Raji (cell line): ENCODE results near the gene PCDH9.

ENCODE experiments used
- POLR2A ChIP-seq: IDR thresholded peaks from 2 replicates; pipeline ENCODE4 v1.6.1; 2011; ENCODE audit warnings: low read depth, low read length, control low read depth; ENCODE audit not compliant: insufficient read depth

Gene PCDH9

DNA sequence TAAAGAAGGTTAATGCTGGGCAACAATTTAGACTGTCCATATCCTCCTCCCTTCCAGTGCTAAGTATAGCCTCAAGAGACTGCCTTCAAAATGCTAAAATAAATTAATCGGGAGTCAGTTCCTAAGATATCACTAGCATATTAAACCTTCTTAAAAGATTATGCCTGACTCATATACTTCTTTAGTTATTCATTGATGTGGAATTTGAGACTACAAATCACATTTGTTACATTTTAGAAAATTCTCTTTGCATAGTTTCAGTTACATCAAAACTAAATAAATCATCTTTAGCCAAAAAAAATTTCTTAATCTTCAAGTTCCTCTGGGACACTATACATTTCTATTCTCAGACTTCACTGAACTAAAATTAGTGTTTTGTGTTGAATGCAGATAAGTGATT lies 769.1 kb downstream of the PCDH9 start:
- no peak for TF ChIP-seq POLR2A

DNA sequence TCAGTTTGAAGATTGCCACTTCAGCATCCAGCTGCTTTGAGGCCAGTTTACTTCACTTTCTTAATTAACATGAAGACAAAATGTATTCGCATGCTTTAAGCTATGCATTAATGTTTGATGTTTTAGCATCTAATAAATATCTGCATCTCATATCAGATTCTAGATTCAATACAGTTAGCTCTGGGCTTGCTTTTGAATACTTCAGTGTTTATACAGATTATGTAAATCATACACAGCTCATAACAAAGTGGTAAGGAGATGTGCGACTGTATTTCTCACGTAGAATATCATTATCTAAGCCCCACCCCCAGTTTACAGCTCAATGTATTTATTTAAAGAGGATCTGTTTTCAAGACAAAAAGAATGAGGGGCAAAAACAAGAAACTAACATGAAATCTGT lies 770.5 kb downstream of the PCDH9 start:
- no peak for TF ChIP-seq POLR2A

DNA sequence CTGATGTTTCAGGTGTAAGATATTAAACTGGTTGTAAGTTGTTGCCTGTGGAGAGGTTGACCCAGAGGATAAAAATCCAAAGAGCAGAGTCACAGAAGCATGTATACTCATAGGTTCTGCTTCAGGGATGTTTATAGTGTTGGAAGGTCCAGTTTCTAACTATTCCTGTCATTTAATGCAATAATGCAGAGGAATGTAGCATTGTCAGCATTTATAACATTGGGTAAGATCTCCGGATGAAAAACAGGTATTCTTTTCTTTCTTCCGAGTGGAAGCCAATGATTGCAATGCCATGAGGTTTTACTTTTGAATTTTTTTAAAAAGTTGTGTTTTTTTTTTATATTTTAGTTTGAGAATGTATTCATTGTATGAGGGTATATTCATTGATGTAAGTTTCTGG lies 771.0 kb downstream of the PCDH9 start:
- no peak for TF ChIP-seq POLR2A

DNA sequence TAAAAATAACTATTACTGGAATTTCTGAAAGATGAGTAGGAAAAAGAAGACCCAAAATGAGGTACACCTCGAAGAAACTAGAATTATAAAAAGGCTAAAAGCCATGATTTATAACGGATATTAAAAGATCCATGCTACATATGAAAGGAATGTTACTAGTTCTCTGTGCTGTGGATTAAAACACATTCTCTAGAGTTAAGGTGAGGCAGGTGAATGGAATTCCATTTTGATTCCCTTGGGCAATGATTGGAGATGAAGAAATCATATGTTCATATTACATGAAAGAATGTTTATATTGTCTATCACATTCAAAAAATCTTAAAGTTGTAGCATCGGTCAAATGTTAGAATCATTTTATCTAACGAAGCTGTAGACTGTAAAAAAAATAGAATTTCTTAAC lies 783.7 kb downstream of the PCDH9 start:
- no peak for TF ChIP-seq POLR2A

DNA sequence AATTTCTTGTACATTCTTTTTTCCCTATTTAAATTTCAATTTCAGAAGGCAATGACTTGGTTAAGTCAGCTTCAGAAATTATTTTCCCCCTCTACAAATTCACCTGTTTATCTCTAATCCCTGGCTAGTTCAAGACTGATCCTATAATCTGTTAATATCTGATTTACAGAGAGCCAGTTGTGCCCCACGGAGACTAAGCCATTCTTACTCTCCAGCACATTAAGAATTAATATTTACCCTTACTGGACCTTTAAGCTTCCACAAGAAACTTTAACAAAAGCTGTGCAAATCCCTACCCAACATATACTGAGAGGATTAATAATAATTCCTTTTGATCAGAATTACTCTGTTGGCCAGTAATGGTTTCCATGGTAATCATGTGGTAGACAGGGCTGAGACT lies 786.2 kb downstream of the PCDH9 start:
- TF ChIP-seq POLR2A = no peak

DNA sequence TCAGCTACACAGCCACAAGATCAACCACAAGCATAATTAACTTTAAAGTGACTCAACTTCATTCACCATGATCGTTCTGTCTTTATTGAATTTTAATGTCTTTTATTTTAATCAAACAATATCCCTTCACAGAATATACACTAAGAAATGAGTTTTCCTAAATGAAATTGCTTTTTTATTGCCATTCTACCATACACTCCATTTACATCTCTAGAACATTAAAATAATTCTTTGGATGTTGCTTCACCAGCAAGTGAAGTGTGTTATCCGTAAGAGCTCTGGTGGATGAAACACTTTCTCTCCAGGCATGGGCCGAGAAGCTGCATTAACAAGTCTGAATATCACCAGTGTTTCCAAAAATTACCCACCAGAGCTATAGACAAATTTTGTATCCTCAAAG lies 789.2 kb downstream of the PCDH9 start:
- no peak for TF ChIP-seq POLR2A

DNA sequence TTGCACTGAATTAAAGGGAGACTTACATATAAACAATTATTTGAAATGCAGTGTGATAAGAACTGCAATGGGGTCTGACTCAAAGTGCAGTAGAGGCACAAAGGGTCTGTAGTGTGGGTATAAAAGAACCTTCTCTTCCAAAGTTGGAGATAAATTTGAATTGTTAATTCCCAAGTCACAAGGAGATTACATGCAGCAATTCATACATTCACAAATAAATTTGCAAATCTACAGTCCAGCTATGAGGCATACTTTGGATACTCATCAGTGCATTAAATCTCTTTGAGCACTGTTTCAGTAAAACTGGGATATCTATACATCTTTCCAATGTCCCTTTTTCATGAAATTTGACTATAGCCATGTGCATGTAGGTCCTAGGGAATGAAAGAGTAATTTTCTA lies 799.4 kb downstream of the PCDH9 start:
- no peak for TF ChIP-seq POLR2A

DNA sequence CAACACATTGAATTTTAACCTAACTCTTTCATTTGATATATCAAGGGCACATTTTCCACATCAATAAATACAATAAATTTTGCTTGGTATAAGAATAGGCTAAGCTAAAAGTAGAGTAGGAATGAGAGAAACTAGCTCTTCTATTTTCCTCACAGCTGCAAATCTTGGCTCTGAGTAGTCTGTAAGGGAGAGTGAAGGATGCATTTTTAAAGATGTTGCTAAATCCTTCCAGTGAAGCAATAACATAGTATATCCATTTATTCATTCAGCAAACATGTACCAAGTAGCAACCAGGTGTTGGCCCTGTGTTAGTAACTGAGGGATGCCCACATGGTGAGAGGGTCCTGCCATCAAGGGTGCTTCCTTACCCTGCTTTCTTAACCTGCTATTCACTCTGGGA lies 799.9 kb downstream of the PCDH9 start:
- no peak for TF ChIP-seq POLR2A

DNA sequence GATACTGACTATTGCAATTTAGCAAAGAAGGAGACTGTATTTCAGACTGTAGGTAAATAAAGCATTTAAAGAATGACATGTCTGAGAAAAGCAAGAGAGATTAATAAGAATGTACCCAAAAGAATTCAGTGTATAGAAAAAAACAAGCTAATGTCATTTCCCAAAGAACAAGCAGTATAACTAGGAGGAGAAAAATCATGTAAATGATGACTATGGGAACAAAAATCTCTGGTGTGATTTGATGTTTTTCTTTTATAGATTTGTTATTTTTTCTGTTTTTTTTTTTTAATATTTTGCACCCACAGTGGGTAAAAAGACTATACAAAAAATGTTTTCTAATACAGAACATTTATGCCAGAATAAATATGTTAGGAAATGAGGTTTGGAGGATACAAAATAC lies 801.0 kb downstream of the PCDH9 start:
- no peak for TF ChIP-seq POLR2A

DNA sequence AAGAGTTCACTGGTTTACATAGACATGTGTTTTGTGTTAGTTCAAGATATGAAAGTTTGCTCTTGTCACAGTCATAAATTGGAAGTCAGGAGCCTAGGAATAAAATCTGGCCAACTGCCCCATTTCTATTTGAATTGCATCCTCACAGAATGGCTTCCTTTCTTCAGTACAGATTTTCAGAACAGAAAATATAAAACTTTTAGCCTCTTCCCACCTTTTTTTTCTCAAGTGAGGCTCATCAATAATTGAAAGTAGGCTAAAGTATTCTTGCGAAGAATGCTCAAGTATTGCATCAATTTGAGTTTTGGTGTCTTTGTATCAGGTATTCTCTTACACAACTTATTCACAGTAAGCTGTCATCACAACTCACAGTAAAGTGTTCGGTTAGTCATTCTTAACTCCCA lies 802.7 kb downstream of the PCDH9 start:
- no peak for TF ChIP-seq POLR2A

DNA sequence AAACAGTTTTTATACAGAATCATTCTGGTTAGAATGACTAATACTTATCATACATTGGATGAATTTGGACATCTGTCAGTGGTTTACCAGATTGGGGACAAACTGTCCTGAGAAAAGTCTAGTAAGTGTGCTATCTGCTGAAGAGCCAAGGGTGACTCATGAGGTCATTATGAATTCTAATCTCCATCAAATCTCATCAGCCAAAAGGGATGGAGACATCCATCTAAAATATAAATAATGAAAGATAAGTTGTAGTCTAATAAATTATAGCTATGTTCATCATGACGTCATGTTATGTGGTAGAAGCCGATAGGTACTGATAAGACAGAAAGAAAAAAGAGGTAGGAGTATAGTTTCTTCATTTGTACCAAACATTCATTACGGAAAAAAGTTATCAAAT lies 804.4 kb downstream of the PCDH9 start:
- TF ChIP-seq POLR2A = no peak

DNA sequence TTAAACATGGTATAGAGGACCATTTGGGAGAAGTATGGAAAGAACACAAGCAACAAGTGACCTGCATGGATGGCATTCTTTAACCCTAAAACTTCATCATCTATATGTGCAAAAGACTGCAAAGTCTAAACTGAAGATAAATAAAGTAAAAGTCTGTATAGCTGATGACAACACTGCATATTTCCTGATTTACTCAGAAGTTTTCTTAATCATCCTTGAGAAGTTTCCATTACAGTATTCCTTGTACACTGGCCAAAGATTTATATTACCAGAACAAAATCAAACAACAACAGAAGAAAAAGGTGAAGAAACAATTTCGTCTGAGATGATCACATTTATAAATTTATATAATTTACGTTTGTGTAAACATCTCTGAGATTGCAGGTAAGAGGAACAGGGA lies 805.7 kb downstream of the PCDH9 start:
- TF ChIP-seq POLR2A = no peak

DNA sequence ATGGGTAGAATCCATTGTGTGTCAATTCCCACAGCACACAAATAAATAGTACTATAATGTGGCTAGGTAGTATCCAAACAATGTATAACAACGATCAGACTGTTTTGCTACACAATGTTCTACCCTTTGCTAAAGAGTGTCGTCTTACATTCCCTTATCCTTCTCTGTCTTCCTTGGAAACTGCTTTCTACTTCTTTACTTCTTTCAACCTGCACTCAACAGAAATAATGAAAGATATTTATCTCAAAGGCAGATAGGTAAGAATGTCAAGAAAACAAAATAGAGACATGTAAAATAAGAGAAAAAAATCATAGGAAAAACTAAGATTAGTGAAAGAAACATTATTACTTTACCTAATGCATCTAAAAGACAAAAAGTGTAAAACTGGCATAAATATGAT lies 814.7 kb downstream of the PCDH9 start:
- no peak for TF ChIP-seq POLR2A

DNA sequence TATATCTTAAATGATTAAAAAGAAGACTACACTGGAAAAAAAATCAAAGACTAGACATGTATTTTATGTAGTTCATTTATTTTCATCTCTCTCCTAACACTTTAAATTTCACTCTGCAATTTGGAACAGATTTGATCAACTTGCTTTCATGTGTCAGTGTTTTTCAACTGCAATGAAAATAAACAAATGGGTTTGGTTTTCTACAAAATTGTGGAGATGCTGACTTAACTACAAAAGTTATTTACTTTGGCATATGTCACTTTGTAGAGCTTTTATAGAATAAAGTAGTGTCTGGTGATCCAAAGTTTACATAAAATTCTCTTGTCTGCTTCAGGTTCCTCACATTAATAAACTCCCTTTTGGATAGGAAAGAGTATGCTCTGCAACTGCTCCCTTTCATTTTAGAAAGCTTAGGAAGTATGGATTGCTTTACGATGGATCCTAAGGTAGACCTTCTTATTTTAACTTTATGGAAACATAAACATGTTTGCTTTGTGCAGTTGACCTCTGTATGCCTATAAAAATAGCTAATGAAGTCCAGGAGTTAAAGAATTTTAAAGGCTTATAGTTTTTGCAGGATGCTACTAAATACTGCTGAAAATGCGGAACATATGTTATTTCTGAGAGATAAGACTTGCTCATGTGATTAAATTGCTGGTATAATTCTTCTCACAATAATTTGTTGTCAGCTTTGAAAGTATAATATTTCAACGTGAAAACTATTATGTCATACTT lies 815.9 kb downstream of the PCDH9 start:
- no peak for TF ChIP-seq POLR2A

DNA sequence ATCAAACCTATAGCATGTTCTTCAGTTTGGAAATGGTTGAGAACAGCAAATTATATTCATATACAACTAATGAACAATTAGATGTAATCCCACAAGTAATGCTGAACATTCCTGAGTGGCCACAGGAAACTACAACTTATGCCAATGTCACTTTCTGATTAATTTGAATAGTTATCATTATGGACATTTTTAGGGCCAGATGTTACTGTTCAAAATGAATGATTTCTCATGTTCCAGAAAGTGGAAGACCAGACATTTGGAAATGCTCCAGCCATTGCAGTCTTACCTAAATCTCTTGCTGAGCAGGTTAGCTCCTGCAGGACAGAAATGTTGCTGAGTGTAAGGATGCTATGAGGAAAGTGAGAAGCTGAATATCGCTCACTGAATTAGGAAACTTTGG lies 819.8 kb downstream of the PCDH9 start:
- no peak for TF ChIP-seq POLR2A

DNA sequence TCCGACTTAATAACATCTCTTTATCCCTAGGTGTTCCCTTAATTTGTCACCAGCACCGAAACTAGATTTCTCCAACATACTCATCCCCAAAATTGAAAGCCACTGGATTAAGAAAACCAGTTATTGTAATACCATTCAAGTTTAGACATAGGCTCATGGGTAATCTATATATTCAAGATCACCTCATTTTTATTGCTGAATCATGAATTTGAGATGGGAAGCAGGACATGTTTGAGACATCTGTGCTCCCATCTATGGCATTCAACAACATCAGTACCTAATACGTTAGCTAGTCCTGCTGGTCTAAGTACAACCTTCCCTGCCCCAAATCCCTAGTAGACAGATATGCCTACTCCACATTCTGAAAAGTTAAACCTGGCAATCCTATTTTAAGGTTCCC lies 820.6 kb downstream of the PCDH9 start:
- no peak for TF ChIP-seq POLR2A

DNA sequence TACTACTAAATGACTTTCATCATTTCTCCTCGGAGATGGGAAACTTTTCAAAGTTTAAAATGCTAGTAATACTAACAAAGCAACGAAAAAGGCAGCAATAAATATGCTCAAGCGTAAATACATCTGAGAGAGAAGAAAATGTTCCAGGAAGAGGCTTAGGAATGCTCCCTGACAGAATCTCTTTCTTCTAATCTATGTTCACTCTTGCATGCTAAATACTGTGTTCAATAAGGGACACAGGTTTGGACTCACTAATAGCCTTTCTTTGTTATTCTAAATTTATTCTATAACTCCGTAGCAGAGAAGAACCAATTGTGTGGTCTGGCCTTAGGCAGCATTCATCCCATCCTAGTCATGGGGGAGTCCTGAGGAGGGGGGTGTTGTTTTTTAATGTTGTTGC lies 823.0 kb downstream of the PCDH9 start:
- no peak for TF ChIP-seq POLR2A

DNA sequence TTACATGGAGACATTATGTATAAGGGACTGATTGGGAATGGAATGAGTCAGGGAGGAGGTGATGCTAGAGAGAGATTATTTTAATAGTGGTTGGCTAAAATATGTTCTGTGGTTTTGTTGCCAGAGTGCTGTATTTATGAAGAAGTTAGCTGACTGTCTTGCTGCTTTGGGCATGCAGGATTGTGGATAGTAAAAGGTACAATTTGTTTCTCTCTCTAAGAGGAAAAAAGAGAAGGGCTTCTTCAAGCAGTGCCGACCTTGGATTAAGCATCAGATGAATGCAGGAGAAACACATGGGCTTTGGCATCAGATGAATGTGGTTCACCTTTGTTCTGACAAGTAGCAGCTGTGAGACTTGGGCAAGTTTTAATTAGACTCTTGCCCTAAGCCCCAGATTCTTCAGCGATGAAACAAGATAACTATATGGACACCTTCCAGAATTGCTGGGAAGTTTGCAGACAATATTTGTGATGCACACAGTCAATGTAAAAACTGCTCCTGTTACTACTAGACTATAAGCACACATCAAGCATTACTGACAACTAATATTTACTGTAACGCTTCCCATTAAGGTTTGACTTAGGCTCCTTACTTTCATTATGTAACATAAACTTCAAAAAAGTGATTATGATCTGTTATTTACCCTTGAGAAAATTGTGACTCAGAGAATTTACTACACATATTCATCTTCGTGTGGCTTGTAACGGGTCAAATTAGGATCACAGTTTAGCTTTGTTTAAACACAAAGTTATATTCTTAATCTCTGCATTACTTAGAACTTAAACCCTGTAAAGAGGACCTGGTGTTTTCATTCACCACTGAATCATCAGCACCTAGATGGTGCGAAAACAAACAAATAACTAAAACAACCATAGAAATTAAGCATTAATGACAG lies 824.0 kb downstream of the PCDH9 start:
- TF ChIP-seq POLR2A = no peak
